Stimulated activated effector memory CD8-positive, alpha-beta T cell treated with anti-CD3 and anti-CD28 coated beads, Interleukin-12 subunit alpha, Interleukin-12 subunit beta, amount 100 ng/mL, for 72 hours (primary cell): ENCODE data around the gene ST6GALNAC1.

Experiments used
- ATAC-seq: fragments of 150-1000 bp; cut with Tn5 transposase; 2 replicates; pipeline ENCODE4 v1.10.0; 2021
- DNase-seq, 2 donors: peaks; one replicate each; pipeline ENCODE4 v3.0.0; 2021 to 2022; ENCODE audit warnings: low spot score in 2 of 2
- H3K27ac Mint-ChIP-seq: one replicate; pipeline ENCODE4 v1.8.0; 2022; ENCODE audit warnings: mild to moderate bottlenecking, mixed read lengths
- H3K36me3 Mint-ChIP-seq: one replicate; pipeline ENCODE4 v1.8.0; 2022; ENCODE audit warnings: mild to moderate bottlenecking, mixed read lengths
- H3K4me1 Mint-ChIP-seq: one replicate; pipeline ENCODE4 v1.8.0; 2022; ENCODE audit warnings: mixed read lengths
- H3K4me3 Mint-ChIP-seq: one replicate; pipeline ENCODE4 v1.8.0; 2022; ENCODE audit warnings: mild to moderate bottlenecking, mixed read lengths
- H3K9me3 Mint-ChIP-seq: one replicate; pipeline ENCODE4 v1.8.0; 2022; ENCODE audit warnings: mixed read lengths

Gene ST6GALNAC1

GRCh38 chr17:76586741-76587487 is 56.6 kb downstream of the ST6GALNAC1 start:
- DNase-seq = no peak
- no peaks in the 10 kb centered on the region for H3K36me3 Mint-ChIP-seq
- H3K9me3 Mint-ChIP-seq = no peaks in the 10 kb centered on the region
- peaks cover 11% of the 10 kb centered on the region for H3K4me1 Mint-ChIP-seq
- no peak overlapping the region for H3K27ac Mint-ChIP-seq
- H3K4me3 Mint-ChIP-seq = peak overlapping the region; percentile 67
- no peak for ATAC-seq

GRCh38 chr17:76585649-76586593 is 57.6 kb downstream of the ST6GALNAC1 start, which contains the start of gene ST6GALNAC2:
Gene ST6GALNAC2 (minus strand): TSS chr17:76585860. CDS start chr17:76585808, 52 bp downstream.
- Mint-ChIP-seq H3K27ac (no peak within 1 kb of the TSS), H3K4me3 (peak within 1 kb of the TSS; percentile 67), H3K9me3 (no peaks in the 10 kb centered on the region), H3K4me1 (peaks cover 11% of the 10 kb centered on the region), H3K36me3 (no peaks in the 10 kb centered on the region)
- ATAC-seq (peak; percentile 89), DNase-seq (peak; percentile 49 to 72)

- DNase-seq (peak in 1 of 2 donors; percentile 23), ATAC-seq (no peak)
- H3K4me1 Mint-ChIP-seq = peaks cover 11% of the 10 kb centered on the region
- H3K27ac Mint-ChIP-seq = no peak overlapping the region
- H3K4me3 Mint-ChIP-seq = peak overlapping the region; percentile 67
- no peaks in the 10 kb centered on the region for H3K9me3 Mint-ChIP-seq
- H3K36me3 Mint-ChIP-seq = no peaks in the 10 kb centered on the region
Observed at GRCh38 chr17:76585033-76585648, 58.4 kb downstream of the ST6GALNAC1 start.

GRCh38 chr17:76584427-76585032 is 59.0 kb downstream of the ST6GALNAC1 start:
- peaks cover 11% of the 10 kb centered on the region for H3K4me1 Mint-ChIP-seq
- no peaks in the 10 kb centered on the region for H3K9me3 Mint-ChIP-seq
- H3K36me3 Mint-ChIP-seq = no peaks in the 10 kb centered on the region
- H3K4me3 Mint-ChIP-seq = peak overlapping the region; percentile 67
- no peak for DNase-seq
- no peak overlapping the region for H3K27ac Mint-ChIP-seq
- ATAC-seq = no peak

GRCh38 chr17:76582660-76583059 is 60.9 kb downstream of the ST6GALNAC1 start:
- Mint-ChIP-seq H3K27ac (no peak overlapping the region), H3K4me3 (no peak overlapping the region), H3K4me1 (peaks cover 11% of the 10 kb centered on the region), H3K9me3 (no peaks in the 10 kb centered on the region), H3K36me3 (no peaks in the 10 kb centered on the region)
- no peak for ATAC-seq
- DNase-seq = no peak

GRCh38 chr17:76581515-76581914 is 62.0 kb downstream of the ST6GALNAC1 start:
- ATAC-seq (no peak), DNase-seq (no peak)
- Mint-ChIP-seq H3K9me3 (no peaks in the 10 kb centered on the region), H3K27ac (no peak overlapping the region), H3K36me3 (no peaks in the 10 kb centered on the region), H3K4me3 (no peak overlapping the region), H3K4me1 (no peaks in the 10 kb centered on the region)

GRCh38 chr17:76579281-76579680 is 64.3 kb downstream of the ST6GALNAC1 start:
- Mint-ChIP-seq H3K9me3 (no peaks in the 10 kb centered on the region), H3K36me3 (no peaks in the 10 kb centered on the region), H3K27ac (peak overlapping the region; percentile 67), H3K4me3 (no peak overlapping the region), H3K4me1 (no peaks in the 10 kb centered on the region)
- ATAC-seq (peak; percentile 67), DNase-seq (no peak)

- H3K4me3 Mint-ChIP-seq = no peak overlapping the region
- no peak for ATAC-seq
- no peaks in the 10 kb centered on the region for H3K36me3 Mint-ChIP-seq
- DNase-seq = no peak
- no peaks in the 10 kb centered on the region for H3K4me1 Mint-ChIP-seq
- H3K27ac Mint-ChIP-seq = no peak overlapping the region
- H3K9me3 Mint-ChIP-seq = no peaks in the 10 kb centered on the region
Observed at GRCh38 chr17:76578376-76578775, 65.2 kb downstream of the ST6GALNAC1 start.

GRCh38 chr17:76577876-76578275 is 65.7 kb downstream of the ST6GALNAC1 start:
- H3K4me3 Mint-ChIP-seq = no peak overlapping the region
- ATAC-seq (no peak), DNase-seq (no peak)
- no peaks in the 10 kb centered on the region for H3K36me3 Mint-ChIP-seq
- no peaks in the 10 kb centered on the region for H3K4me1 Mint-ChIP-seq
- H3K9me3 Mint-ChIP-seq = no peaks in the 10 kb centered on the region
- no peak overlapping the region for H3K27ac Mint-ChIP-seq

- H3K27ac Mint-ChIP-seq = no peak overlapping the region
- no peaks in the 10 kb centered on the region for H3K4me1 Mint-ChIP-seq
- no peak overlapping the region for H3K4me3 Mint-ChIP-seq
- no peak for DNase-seq
- no peaks in the 10 kb centered on the region for H3K9me3 Mint-ChIP-seq
- no peak for ATAC-seq
- H3K36me3 Mint-ChIP-seq = no peaks in the 10 kb centered on the region
Observed at GRCh38 chr17:76576189-76576588, 67.4 kb downstream of the ST6GALNAC1 start.

GRCh38 chr17:76575570-76575969 is 68.0 kb downstream of the ST6GALNAC1 start:
- DNase-seq (no peak), ATAC-seq (no peak)
- H3K4me1 Mint-ChIP-seq = no peaks in the 10 kb centered on the region
- no peaks in the 10 kb centered on the region for H3K9me3 Mint-ChIP-seq
- no peak overlapping the region for H3K27ac Mint-ChIP-seq
- no peak overlapping the region for H3K4me3 Mint-ChIP-seq
- no peaks in the 10 kb centered on the region for H3K36me3 Mint-ChIP-seq
